ENCODE data around the gene EMC8.

- TF ChIP-seq, protein P1, sequence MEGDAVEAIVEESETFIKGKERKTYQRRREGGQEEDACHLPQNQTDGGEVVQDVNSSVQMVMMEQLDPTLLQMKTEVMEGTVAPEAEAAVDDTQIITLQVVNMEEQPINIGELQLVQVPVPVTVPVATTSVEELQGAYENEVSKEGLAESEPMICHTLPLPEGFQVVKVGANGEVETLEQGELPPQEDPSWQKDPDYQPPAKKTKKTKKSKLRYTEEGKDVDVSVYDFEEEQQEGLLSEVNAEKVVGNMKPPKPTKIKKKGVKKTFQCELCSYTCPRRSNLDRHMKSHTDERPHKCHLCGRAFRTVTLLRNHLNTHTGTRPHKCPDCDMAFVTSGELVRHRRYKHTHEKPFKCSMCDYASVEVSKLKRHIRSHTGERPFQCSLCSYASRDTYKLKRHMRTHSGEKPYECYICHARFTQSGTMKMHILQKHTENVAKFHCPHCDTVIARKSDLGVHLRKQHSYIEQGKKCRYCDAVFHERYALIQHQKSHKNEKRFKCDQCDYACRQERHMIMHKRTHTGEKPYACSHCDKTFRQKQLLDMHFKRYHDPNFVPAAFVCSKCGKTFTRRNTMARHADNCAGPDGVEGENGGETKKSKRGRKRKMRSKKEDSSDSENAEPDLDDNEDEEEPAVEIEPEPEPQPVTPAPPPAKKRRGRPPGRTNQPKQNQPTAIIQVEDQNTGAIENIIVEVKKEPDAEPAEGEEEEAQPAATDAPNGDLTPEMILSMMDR (conservative IDR thresholded peaks at IDR 0.05; ENCODE audit: low read depth in 2 of 2) = no peak
- TF ChIP-seq, protein P2, sequence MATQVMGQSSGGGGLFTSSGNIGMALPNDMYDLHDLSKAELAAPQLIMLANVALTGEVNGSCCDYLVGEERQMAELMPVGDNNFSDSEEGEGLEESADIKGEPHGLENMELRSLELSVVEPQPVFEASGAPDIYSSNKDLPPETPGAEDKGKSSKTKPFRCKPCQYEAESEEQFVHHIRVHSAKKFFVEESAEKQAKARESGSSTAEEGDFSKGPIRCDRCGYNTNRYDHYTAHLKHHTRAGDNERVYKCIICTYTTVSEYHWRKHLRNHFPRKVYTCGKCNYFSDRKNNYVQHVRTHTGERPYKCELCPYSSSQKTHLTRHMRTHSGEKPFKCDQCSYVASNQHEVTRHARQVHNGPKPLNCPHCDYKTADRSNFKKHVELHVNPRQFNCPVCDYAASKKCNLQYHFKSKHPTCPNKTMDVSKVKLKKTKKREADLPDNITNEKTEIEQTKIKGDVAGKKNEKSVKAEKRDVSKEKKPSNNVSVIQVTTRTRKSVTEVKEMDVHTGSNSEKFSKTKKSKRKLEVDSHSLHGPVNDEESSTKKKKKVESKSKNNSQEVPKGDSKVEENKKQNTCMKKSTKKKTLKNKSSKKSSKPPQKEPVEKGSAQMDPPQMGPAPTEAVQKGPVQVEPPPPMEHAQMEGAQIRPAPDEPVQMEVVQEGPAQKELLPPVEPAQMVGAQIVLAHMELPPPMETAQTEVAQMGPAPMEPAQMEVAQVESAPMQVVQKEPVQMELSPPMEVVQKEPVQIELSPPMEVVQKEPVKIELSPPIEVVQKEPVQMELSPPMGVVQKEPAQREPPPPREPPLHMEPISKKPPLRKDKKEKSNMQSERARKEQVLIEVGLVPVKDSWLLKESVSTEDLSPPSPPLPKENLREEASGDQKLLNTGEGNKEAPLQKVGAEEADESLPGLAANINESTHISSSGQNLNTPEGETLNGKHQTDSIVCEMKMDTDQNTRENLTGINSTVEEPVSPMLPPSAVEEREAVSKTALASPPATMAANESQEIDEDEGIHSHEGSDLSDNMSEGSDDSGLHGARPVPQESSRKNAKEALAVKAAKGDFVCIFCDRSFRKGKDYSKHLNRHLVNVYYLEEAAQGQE (IDR thresholded peaks at IDR 0.05; ENCODE audit: unreplicated experiment) = no peak
- no peak for TF ChIP-seq POLR2AphosphoS5 (IDR thresholded peaks at IDR 0.05; ENCODE audit: low read depth)
- no peak for TF ChIP-seq EZH2 (IDR thresholded peaks at IDR 0.05; ENCODE audit: low read depth, unreplicated experiment)
- TF ChIP-seq, protein P3, sequence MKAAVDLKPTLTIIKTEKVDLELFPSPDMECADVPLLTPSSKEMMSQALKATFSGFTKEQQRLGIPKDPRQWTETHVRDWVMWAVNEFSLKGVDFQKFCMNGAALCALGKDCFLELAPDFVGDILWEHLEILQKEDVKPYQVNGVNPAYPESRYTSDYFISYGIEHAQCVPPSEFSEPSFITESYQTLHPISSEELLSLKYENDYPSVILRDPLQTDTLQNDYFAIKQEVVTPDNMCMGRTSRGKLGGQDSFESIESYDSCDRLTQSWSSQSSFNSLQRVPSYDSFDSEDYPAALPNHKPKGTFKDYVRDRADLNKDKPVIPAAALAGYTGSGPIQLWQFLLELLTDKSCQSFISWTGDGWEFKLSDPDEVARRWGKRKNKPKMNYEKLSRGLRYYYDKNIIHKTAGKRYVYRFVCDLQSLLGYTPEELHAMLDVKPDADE (IDR thresholded peaks at IDR 0.05) = no peak
- no peak for TF ChIP-seq EZH2phosphoT487 (IDR thresholded peaks at IDR 0.05; ENCODE audit: unreplicated experiment)
- TF ChIP-seq CREB1 (CRISPR knock-in tag; IDR thresholded peaks at IDR 0.05; ENCODE audit: low read depth) = no peak
- TF ChIP-seq ZNF114 (CRISPR knock-in tag; IDR thresholded peaks at IDR 0.05) = no peak
- TF ChIP-seq, protein P4, sequence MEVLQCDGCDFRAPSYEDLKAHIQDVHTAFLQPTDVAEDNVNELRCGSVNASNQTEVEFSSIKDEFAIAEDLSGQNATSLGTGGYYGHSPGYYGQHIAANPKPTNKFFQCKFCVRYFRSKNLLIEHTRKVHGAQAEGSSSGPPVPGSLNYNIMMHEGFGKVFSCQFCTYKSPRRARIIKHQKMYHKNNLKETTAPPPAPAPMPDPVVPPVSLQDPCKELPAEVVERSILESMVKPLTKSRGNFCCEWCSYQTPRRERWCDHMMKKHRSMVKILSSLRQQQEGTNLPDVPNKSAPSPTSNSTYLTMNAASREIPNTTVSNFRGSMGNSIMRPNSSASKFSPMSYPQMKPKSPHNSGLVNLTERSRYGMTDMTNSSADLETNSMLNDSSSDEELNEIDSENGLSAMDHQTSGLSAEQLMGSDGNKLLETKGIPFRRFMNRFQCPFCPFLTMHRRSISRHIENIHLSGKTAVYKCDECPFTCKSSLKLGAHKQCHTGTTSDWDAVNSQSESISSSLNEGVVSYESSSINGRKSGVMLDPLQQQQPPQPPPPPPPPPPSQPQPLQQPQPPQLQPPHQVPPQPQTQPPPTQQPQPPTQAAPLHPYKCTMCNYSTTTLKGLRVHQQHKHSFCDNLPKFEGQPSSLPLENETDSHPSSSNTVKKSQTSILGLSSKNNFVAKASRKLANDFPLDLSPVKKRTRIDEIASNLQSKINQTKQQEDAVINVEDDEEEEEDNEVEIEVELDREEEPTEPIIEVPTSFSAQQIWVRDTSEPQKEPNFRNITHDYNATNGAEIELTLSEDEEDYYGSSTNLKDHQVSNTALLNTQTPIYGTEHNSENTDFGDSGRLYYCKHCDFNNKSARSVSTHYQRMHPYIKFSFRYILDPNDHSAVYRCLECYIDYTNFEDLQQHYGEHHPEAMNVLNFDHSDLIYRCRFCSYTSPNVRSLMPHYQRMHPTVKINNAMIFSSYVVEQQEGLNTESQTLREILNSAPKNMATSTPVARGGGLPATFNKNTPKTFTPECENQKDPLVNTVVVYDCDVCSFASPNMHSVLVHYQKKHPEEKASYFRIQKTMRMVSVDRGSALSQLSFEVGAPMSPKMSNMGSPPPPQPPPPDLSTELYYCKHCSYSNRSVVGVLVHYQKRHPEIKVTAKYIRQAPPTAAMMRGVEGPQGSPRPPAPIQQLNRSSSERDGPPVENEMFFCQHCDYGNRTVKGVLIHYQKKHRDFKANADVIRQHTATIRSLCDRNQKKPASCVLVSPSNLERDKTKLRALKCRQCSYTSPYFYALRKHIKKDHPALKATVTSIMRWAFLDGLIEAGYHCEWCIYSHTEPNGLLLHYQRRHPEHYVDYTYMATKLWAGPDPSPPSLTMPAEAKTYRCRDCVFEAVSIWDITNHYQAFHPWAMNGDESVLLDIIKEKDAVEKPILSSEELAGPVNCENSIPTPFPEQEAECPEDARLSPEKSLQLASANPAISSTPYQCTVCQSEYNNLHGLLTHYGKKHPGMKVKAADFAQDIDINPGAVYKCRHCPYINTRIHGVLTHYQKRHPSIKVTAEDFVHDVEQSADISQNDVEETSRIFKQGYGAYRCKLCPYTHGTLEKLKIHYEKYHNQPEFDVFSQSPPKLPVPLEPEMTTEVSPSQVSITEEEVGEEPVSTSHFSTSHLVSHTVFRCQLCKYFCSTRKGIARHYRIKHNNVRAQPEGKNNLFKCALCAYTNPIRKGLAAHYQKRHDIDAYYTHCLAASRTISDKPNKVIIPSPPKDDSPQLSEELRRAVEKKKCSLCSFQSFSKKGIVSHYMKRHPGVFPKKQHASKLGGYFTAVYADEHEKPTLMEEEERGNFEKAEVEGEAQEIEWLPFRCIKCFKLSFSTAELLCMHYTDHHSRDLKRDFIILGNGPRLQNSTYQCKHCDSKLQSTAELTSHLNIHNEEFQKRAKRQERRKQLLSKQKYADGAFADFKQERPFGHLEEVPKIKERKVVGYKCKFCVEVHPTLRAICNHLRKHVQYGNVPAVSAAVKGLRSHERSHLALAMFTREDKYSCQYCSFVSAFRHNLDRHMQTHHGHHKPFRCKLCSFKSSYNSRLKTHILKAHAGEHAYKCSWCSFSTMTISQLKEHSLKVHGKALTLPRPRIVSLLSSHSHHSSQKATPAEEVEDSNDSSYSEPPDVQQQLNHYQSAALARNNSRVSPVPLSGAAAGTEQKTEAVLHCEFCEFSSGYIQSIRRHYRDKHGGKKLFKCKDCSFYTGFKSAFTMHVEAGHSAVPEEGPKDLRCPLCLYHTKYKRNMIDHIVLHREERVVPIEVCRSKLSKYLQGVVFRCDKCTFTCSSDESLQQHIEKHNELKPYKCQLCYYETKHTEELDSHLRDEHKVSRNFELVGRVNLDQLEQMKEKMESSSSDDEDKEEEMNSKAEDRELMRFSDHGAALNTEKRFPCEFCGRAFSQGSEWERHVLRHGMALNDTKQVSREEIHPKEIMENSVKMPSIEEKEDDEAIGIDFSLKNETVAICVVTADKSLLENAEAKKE (CRISPR knock-in tag; IDR thresholded peaks at IDR 0.05) = no peak
- no peak for TF ChIP-seq ZNF331 (CRISPR knock-in tag; IDR thresholded peaks at IDR 0.05; ENCODE audit: low read depth)
- TF ChIP-seq JUNB (IDR thresholded peaks at IDR 0.05; ENCODE audit: unreplicated experiment) = no peak
- TF ChIP-seq NANOG (IDR thresholded peaks at IDR 0.05; ENCODE audit: borderline replicate concordance) = no peak
- TF ChIP-seq STAT1 (IDR thresholded peaks at IDR 0.05; ENCODE audit: unreplicated experiment) = no peak
These were observed 20.4 kb upstream of the EMC8 start for GRCh38 chr16:85819771-85820170.

All from GM23338 (cell line).